Keratinocyte (primary cell): ENCODE measurements around the gene CDC25A. TPM values are rescaled to one million over a fixed set of nuclear protein-coding genes. Genes with fewer than 3 reads are reported as not detected.
"Not testable (repeated sequence)": the region's sequence is repeated elsewhere in the genome, so short reads cannot be mapped to it uniquely, and the experiment has no call there.

ENCODE experiments used
- DNase-seq: peaks from one replicate; pipeline ENCODE4 v3.0.0-alpha.2; 2011; ENCODE audit warnings: low read depth, missing footprints, low spot score
- FAIRE-seq: peaks from 2 replicates; lab custom pipeline; 2011; peaks lifted over from hg19 to GRCh38; lab: Jason Lieb, UNC
- H2AFZ ChIP-seq: 2 replicates; pipeline ENCODE4 v1.6.0; 2012; ENCODE audit warnings: low read length, control low read depth, inconsistent platforms; ENCODE audit not compliant: control insufficient read depth
- H3K27ac ChIP-seq: 2 replicates; pipeline ENCODE4 v1.5.1; 2011; ENCODE audit warnings: low read length; ENCODE audit not compliant: control insufficient read depth, insufficient read depth
- H3K27me3 ChIP-seq: 3 replicates; pipeline ENCODE4 v1.6.0; 2011; ENCODE audit warnings: low read length; ENCODE audit not compliant: control insufficient read depth, insufficient read depth; ENCODE audit errors: extremely low read depth
- H3K36me3 ChIP-seq, 2 experiments: 2 replicates in 1 of 2; 3 replicates in 1 of 2; pipeline ENCODE4 v1.5.1; 2011; ENCODE audit warnings: low read length in 2 of 2, mild to moderate bottlenecking in 1 of 2; ENCODE audit not compliant: control insufficient read depth in 2 of 2, insufficient read depth in 2 of 2; ENCODE audit errors: extremely low read depth in 1 of 2
- H3K4me1 ChIP-seq: 3 replicates; pipeline ENCODE4 v1.5.1; 2011; ENCODE audit warnings: low read length; ENCODE audit not compliant: control insufficient read depth, insufficient read depth; ENCODE audit errors: extremely low read depth
- H3K4me2 ChIP-seq: 3 replicates; pipeline ENCODE4 v1.6.0; 2011; ENCODE audit warnings: low read depth, low read length; ENCODE audit not compliant: control insufficient read depth, insufficient read depth; ENCODE audit errors: extremely low read depth
- H3K4me3 ChIP-seq, 3 experiments: fragments of 200-600 bp in 1 of 3; sonication (generic) in 1 of 3; 2 replicates in 2 of 3; 3 replicates in 1 of 3; pipeline ENCODE4 v1.5.1; 2011 to 2016; ENCODE audit warnings: low read length in 3 of 3, mild to moderate bottlenecking in 3 of 3, control low read depth in 2 of 3, inconsistent platforms in 1 of 3, low read depth in 1 of 3, mixed read lengths in 1 of 3, mixed run types in 1 of 3, moderate library complexity in 1 of 3; ENCODE audit not compliant: control insufficient read depth in 2 of 3, insufficient read depth in 2 of 3; ENCODE audit errors: extremely low read depth in 1 of 3
- H3K79me2 ChIP-seq: 2 replicates; pipeline ENCODE4 v1.6.0; 2012; ENCODE audit warnings: low read length; ENCODE audit not compliant: control insufficient read depth, insufficient read depth
- H3K9ac ChIP-seq: 3 replicates; pipeline ENCODE4 v1.6.0; 2011; ENCODE audit warnings: low read length; ENCODE audit not compliant: control insufficient read depth, insufficient read depth; ENCODE audit errors: extremely low read depth
- H3K9me1 ChIP-seq: 3 replicates; pipeline ENCODE4 v1.6.0; 2011; ENCODE audit warnings: low read length; ENCODE audit not compliant: control insufficient read depth, insufficient read depth; ENCODE audit errors: extremely low read depth
- H3K9me3 ChIP-seq: 2 replicates; pipeline ENCODE4 v1.5.1; 2012; ENCODE audit warnings: low read depth, low read length; ENCODE audit not compliant: control insufficient read depth
- H4K20me1 ChIP-seq: 3 replicates; pipeline ENCODE4 v1.6.0; 2011; ENCODE audit warnings: low read length; ENCODE audit not compliant: control insufficient read depth, insufficient read depth; ENCODE audit errors: extremely low read depth
- CTCF ChIP-seq, 3 experiments: IDR thresholded peaks in 1 of 3; conservative IDR thresholded peaks in 1 of 3; optimal IDR thresholded peaks in 1 of 3; 2 replicates in 2 of 3; 3 replicates in 1 of 3; pipeline versions ENCODE3 to v1.5.1; 2011; ENCODE audit warnings: low read length in 3 of 3, mild to moderate bottlenecking in 3 of 3, moderate library complexity in 2 of 3, control low read depth in 1 of 3, inconsistent platforms in 1 of 3; ENCODE audit not compliant: insufficient read depth in 2 of 3; ENCODE audit errors: extremely low read depth in 1 of 3
- EZH2 ChIP-seq: IDR thresholded peaks from one replicate; pipeline ENCODE4 v1.6.1; 2012; ENCODE audit warnings: inconsistent platforms, mild to moderate bottlenecking, low read length, moderate library complexity
- dilution Hi-C: fragments of 300-500 bp; cut with MboI; formaldehyde crosslinking; loops from one replicate; pipeline ENCODE4 v1.7.0; 2020; ENCODE audit warnings: low sequenced_read_pairs; ENCODE audit not compliant: extremely low pct_ligation_motif_present
- polyA plus RNA-seq, 5 experiments: library from polyadenylated mRNA; depleted of rRNA in 3 of 5; stranded (reverse) in 3 of 5; stranded (forward) in 1 of 5; unstranded in 1 of 5; fragments of >200 nt; gene quantifications; 1 replicate in 1 of 5; 2 replicates in 3 of 5; 3 replicates in 1 of 5; pipeline versions ENCODE4 v1.2.1 to v1.2.3, GENCODE V29; 2011 to 2012; ENCODE audit warnings: missing spikeins in 2 of 5, low read depth in 1 of 5, low replicate concordance in 1 of 5

CDC25A gene
- polyA plus RNA-seq, 1 donor (not counting 4 experiments of a cell fraction or from before 2014, with no cell fraction given) = 5.5 TPM

- no peak for FAIRE-seq
- H3K79me2 ChIP-seq = no peaks in the 10 kb centered on the region
- H3K9ac ChIP-seq = no peak overlapping the region
- dilution Hi-C loops = no loop called here
- no peak overlapping the region for H3K4me3 ChIP-seq
- H4K20me1 ChIP-seq = no peaks in the 10 kb centered on the region
- no peak overlapping the region for H3K4me2 ChIP-seq
- H3K27ac ChIP-seq = no peak overlapping the region
- no peak overlapping the region for H2AFZ ChIP-seq
- H3K9me3 ChIP-seq = no peaks in the 10 kb centered on the region
- H3K9me1 ChIP-seq = no peaks in the 10 kb centered on the region
- peaks cover 12% of the 10 kb centered on the region for H3K27me3 ChIP-seq
- H3K4me1 ChIP-seq = no peaks in the 10 kb centered on the region
- no peak for DNase-seq
- TF ChIP-seq EZH2 = no peak
- no peaks in the 10 kb centered on the region for H3K36me3 ChIP-seq
Measured at GRCh38 chr3:48215019-48215418, 26.8 kb upstream of the CDC25A start.

- H3K4me2 ChIP-seq = no peak overlapping the region
- H3K27ac ChIP-seq = no peak overlapping the region
- H3K27me3 ChIP-seq = peaks cover 12% of the 10 kb centered on the region
- H3K9ac ChIP-seq = no peak overlapping the region
- no peaks in the 10 kb centered on the region for H3K79me2 ChIP-seq
- dilution Hi-C loops = no loop called here
- TF ChIP-seq CTCF (optimal IDR thresholded peaks at IDR 0.05 in 1 of 3, IDR thresholded peaks at IDR 0.05 in 1 of 3, conservative IDR thresholded peaks at IDR 0.05 in 1 of 3; ENCODE audit: extremely low read depth in 1 of 3, insufficient read depth in 2 of 3, low read length in 3 of 3) = no peak
- TF ChIP-seq EZH2 = no peak
- no peaks in the 10 kb centered on the region for H3K9me1 ChIP-seq
- H2AFZ ChIP-seq = no peak overlapping the region
- H3K36me3 ChIP-seq = no peaks in the 10 kb centered on the region
- no peaks in the 10 kb centered on the region for H3K4me1 ChIP-seq
- H3K4me3 ChIP-seq = no peak overlapping the region
- no peak for DNase-seq
- H3K9me3 ChIP-seq = no peaks in the 10 kb centered on the region
- no peak for FAIRE-seq
- no peaks in the 10 kb centered on the region for H4K20me1 ChIP-seq
Measured at GRCh38 chr3:48214225-48214624, 26.0 kb upstream of the CDC25A start.

GRCh38 chr3:48211776-48212175, 23.6 kb upstream of the CDC25A start:
- H3K4me2 ChIP-seq, H4K20me1 ChIP-seq, dilution Hi-C loops, FAIRE-seq, H3K79me2 ChIP-seq, DNase-seq, H3K4me1 ChIP-seq, H3K27ac ChIP-seq, H2AFZ ChIP-seq, H3K36me3 ChIP-seq, H3K9ac ChIP-seq, H3K4me3 ChIP-seq, H3K9me3 ChIP-seq, H3K9me1 ChIP-seq: not testable (repeated sequence)
- H3K27me3 ChIP-seq = peaks cover 16% of the 10 kb centered on the region

- H3K79me2 ChIP-seq, H3K27ac ChIP-seq, H4K20me1 ChIP-seq, H3K9me3 ChIP-seq, H3K4me3 ChIP-seq, H3K36me3 ChIP-seq, FAIRE-seq, dilution Hi-C loops, H3K4me1 ChIP-seq, H3K9me1 ChIP-seq, H2AFZ ChIP-seq, H3K9ac ChIP-seq, H3K4me2 ChIP-seq, DNase-seq: not testable (repeated sequence)
- peaks cover 14% of the 10 kb centered on the region for H3K27me3 ChIP-seq
Measured at GRCh38 chr3:48210534-48210933, 22.3 kb upstream of the CDC25A start.
